Bronchial epithelial cell (primary cell): ENCODE results near the gene NAP1L1. TPM values are rescaled to one million over a fixed set of nuclear protein-coding genes. Genes with fewer than 3 reads are reported as not detected.

Source experiments
- total RNA-seq: library from RNA; depleted of rRNA; stranded (reverse); fragments of >200 nt; gene quantifications from 2 replicates; pipeline ENCODE4 v1.2.1, GENCODE V29; 2014

The NAP1L1 gene
- total RNA-seq, 1 donor from 2014 or later, result 166 TPM

Other genes with a start within 250 kb of the NAP1L1 start
- gene PHLDA1, start 52.9 kb downstream of the NAP1L1 start, total RNA-seq, result 16.9 and 27.9 TPM in 2 replicates